Dedifferentiated amniotic fluid mesenchymal stem cell (primary cell): Measurements from ENCODE around the gene CACNA1G.

ENCODE experiments used
- DNase-seq: peaks from one replicate; pipeline ENCODE4 v3.0.0-alpha.2; 2016; ENCODE audit errors: extremely low spot score

The CACNA1G gene

DNA sequence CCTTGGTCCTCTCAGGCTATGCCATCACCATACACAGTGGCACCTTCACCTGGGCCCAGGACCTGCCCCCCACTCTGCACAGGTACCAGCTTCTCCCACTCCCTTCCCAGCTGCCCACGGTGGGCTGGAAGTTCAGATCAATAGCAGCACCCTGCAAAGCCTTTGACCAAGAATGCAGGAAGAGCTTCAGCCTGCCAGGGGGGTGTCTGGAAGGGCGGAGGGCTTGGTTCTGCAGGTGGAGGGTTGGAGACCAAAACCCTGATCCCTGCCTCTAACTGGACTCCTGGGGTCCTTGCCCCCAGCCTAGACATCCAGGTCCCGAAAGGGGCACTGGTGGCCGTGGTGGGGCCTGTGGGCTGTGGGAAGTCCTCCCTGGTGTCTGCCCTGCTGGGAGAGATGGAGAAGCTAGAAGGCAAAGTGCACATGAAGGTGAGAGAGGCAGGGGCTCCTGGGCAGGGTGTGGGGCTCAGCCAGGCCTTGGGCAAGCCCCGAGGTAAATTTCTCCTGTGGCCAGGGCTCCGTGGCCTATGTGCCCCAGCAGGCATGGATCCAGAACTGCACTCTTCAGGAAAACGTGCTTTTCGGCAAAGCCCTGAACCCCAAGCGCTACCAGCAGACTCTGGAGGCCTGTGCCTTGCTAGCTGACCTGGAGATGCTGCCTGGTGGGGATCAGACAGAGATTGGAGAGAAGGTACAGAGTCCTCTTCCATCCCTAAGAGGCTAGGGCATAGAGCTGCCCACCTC lies 108.5 kb downstream of the CACNA1G start:
- DNase-seq, result no peak

DNA sequence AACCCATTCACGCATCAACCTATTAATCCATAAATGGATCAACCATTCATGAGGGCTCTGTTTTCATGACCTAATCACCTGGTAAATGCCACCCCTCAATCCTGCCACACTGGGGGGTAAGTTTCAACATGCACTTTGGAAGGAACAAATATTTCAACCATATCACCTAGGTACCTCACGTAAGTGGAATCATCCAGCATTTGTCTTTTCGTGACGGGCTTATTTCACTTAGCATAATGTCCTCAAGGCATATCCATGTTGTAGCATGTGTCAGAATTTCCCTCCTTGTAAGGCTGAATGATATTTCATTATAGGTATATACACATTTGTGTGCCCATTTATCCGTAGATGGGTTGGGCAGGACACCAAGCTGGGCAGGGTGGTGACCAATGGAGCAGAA lies 111.6 kb downstream of the CACNA1G start:
- no peak for DNase-seq

DNA sequence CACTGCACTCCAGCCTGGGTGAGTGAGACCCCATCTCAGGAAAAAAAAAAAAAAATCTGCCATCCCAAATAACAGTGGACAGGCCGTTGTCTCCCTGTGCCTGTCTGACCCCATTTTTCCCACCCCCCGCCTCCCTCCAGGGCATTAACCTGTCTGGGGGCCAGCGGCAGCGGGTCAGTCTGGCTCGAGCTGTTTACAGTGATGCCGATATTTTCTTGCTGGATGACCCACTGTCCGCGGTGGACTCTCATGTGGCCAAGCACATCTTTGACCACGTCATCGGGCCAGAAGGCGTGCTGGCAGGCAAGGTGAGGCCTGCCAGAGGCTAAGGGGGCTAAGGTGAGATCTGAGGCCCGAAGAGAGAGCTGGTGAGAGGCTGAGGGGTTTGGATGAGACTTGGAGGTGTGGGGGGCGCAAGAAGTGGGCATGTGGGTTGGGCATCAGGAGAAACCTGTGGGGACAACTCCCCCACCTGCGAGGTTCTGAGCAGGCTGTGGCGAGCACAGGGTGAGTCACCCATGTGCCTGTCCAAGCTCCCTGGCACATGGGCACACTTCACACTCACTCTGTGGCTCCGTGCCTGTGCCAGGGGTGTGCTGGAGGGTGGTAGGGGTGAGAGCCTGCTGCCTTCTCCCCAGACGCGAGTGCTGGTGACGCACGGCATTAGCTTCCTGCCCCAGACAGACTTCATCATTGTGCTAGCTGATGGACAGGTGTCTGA lies 112.5 kb downstream of the CACNA1G start:
- no peak for DNase-seq

DNA sequence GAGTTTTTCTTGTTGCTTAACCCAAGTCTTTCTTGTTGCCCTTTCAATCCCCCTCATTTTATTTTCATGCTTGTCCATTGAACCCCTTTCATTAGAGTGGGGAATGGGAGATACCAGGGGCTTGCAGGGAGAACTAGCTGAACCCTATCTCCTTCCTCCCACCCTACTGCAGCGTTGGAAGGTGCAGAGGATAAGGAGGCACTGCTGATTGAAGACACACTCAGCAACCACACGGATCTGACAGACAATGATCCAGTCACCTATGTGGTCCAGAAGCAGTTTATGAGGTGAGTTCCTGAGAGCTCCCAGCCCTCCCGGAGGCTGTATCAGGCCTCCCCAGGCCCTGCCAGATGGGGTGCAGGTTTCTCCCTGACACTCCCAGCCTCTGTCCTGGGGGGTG lies 114.7 kb downstream of the CACNA1G start:
- no peak for DNase-seq

DNA sequence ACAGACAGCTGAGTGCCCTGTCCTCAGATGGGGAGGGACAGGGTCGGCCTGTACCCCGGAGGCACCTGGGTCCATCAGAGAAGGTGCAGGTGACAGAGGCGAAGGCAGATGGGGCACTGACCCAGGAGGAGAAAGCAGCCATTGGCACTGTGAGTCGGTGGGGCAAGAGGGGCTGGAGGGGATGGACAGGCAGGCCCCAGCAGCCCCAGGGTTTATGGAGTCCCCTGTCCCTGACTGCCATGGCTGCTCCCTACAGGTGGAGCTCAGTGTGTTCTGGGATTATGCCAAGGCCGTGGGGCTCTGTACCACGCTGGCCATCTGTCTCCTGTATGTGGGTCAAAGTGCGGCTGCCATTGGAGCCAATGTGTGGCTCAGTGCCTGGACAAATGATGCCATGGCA lies 115.1 kb downstream of the CACNA1G start:
- no peak for DNase-seq

DNA sequence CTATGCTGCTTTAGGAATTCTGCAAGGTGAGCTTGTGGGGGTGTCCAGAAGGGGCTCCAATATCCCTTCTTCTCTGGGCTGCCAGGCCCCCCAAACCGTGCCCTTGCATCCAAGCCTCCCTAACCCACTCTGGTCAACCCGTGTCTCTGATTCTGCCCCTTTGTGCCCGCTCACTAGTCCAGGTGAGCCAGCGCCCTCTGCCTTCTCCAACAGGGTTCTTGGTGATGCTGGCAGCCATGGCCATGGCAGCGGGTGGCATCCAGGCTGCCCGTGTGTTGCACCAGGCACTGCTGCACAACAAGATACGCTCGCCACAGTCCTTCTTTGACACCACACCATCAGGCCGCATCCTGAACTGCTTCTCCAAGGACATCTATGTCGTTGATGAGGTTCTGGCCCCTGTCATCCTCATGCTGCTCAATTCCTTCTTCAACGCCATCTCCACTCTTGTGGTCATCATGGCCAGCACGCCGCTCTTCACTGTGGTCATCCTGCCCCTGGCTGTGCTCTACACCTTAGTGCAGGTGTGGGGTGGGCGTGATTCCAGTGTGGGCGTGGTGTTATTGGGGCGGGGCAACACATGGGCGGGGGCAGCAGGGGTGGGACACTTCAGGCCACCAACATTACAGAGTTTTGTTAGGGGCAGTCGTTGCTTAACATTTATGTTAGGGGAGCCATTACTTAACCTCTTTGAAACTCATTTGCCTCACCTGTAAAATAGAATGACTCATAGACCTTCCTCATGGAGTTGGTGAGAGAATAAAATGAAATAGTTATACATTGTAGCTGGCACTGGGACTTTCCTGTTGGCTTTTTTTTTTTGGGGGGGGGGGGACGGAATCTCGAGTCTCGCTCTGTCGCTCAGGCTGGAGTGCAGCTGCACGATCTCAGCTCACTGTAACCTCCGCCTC lies 115.8 kb downstream of the CACNA1G start:
- DNase-seq, result no peak
